HUES48 (cell line): ENCODE results near the gene SLC6A6.
A peak's percentile ranks its signal among the peaks of the same experiment; 100 is the strongest.

Source experiments
- H3K27ac ChIP-seq: one replicate; pipeline ENCODE4 v1.7.0; 2013; ENCODE audit warnings: low read depth, low read length, inconsistent platforms
- H3K27me3 ChIP-seq: 2 replicates; pipeline ENCODE4 v1.6.1; 2013; ENCODE audit warnings: mild to moderate bottlenecking, low read length; ENCODE audit not compliant: control insufficient read depth, insufficient read depth
- H3K36me3 ChIP-seq: 2 replicates; pipeline ENCODE4 v1.6.1; 2013; ENCODE audit warnings: low read length; ENCODE audit not compliant: control insufficient read depth, insufficient read depth
- H3K4me1 ChIP-seq: 2 replicates; pipeline ENCODE4 v1.6.1; 2013; ENCODE audit warnings: mild to moderate bottlenecking, low read length; ENCODE audit not compliant: control insufficient read depth, insufficient read depth
- H3K4me3 ChIP-seq: 2 replicates; pipeline ENCODE4 v1.5.1; 2013; ENCODE audit warnings: mild to moderate bottlenecking, low read depth, low read length
- H3K9ac ChIP-seq: 2 replicates; pipeline ENCODE4 v1.6.1; 2013; ENCODE audit warnings: mild to moderate bottlenecking, low read depth, low read length, moderate library complexity
- H3K9me3 ChIP-seq: 2 replicates; pipeline ENCODE4 v1.6.1; 2013; ENCODE audit warnings: low read length; ENCODE audit not compliant: control insufficient read depth, insufficient read depth

The SLC6A6 gene

DNA sequence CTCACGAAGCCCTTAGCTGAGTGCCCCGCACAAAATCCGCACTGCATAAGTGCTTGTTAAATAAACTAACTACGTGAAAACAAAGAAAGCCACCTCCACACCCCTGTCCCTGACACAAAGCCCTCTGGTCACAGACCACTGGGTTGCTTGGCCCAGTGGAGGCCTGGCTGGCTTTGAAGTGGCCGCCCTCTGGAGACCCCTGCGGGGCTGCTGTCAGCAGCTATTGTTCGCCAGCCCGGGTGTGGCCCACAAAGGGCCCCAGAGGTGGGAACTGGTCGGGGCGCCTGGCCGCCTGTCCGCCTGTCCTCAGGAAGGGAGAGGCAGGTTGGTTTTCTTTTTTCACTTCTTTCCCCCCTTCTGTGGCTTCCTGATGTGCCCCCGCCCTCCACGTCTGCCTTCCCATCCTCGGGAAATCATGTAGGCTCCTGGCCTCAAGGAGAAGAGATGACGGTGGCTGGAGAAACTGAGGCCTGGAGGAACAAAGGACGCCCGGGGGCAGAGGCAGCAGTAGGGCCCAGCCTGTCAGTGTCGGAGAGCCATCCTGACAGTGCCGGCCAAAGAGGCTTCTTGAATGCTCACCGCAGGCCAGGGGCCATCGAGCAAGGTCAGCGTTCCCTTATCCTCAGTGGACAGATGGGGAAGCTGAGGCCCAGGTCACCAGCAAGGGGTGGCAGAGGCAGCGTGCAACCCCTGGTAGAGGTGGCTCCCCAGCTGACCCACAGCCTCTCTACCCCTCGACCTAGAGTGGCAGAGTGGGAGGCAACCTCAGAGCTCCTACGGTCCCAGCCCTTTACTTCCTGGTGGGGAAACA, 61.1 kb downstream of the SLC6A6 start:
- H3K27ac ChIP-seq, result peak overlapping the region; percentile 87
- no peak overlapping the region for H3K4me3 ChIP-seq
- H3K9me3 ChIP-seq, result no peaks in the 10 kb centered on the region
- H3K27me3 ChIP-seq, result no peaks in the 10 kb centered on the region
- H3K36me3 ChIP-seq, result peaks cover 71% of the 10 kb centered on the region
- H3K4me1 ChIP-seq, result peaks cover 4% of the 10 kb centered on the region; the same call in 1 of the 2 replicates
- H3K9ac ChIP-seq, result no peak overlapping the region

GRCh38 chr3:14464141-14464465, 61.7 kb downstream of the SLC6A6 start:
- Histone ChIP-seq H3K27me3 (no peaks in the 10 kb centered on the region), H3K4me1 (peaks cover 4% of the 10 kb centered on the region; the same call in 1 of the 2 replicates), H3K27ac (no peak overlapping the region), H3K9me3 (no peaks in the 10 kb centered on the region), H3K36me3 (peaks cover 71% of the 10 kb centered on the region), H3K9ac (no peak overlapping the region), H3K4me3 (no peak overlapping the region)

GRCh38 chr3:14464521-14464920, 62.1 kb downstream of the SLC6A6 start:
- peaks cover 71% of the 10 kb centered on the region for H3K36me3 ChIP-seq
- H3K9ac ChIP-seq, result no peak overlapping the region
- H3K27ac ChIP-seq, result no peak overlapping the region

DNA sequence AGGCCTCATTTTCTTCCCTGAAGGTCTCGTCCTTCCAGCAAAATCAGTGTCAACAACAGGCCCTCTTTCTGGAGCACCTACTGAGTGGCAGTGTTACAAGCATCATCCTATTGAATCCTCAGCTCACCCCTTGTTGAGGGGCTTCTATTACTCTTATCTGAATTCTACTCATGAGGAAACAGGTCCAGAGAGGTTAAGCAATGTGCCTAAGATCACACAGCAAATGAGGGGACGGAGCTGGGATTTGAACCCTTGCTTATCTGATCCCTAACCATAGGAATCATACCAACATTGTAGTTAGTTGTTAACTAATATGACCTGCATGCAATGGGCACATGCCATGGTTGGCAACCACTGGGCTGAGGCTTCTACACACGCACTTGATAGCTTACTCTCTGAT, 63.0 kb downstream of the SLC6A6 start:
- peaks cover 71% of the 10 kb centered on the region for H3K36me3 ChIP-seq

More at GRCh38 chr3:14464521-14464920, 62.1 kb downstream of the SLC6A6 start:
- Histone ChIP-seq H3K4me1 (peaks cover 4% of the 10 kb centered on the region; the same call in 1 of the 2 replicates), H3K4me3 (no peak overlapping the region), H3K9me3 (no peaks in the 10 kb centered on the region), H3K27me3 (no peaks in the 10 kb centered on the region)

GRCh38 chr3:14466179-14466903, 63.9 kb downstream of the SLC6A6 start:
- peaks cover 4% of the 10 kb centered on the region; the same call in 1 of the 2 replicates for H3K4me1 ChIP-seq
- H3K27me3 ChIP-seq, result no peaks in the 10 kb centered on the region
- no peak overlapping the region for H3K4me3 ChIP-seq
- H3K36me3 ChIP-seq, result peaks cover 71% of the 10 kb centered on the region
- no peak overlapping the region for H3K27ac ChIP-seq
- no peaks in the 10 kb centered on the region for H3K9me3 ChIP-seq
- no peak overlapping the region for H3K9ac ChIP-seq

More for the DNA sequence above, 63.0 kb downstream of the SLC6A6 start:
- no peaks in the 10 kb centered on the region for H3K27me3 ChIP-seq
- peaks cover 4% of the 10 kb centered on the region; the same call in 1 of the 2 replicates for H3K4me1 ChIP-seq
- no peak overlapping the region for H3K27ac ChIP-seq
- H3K4me3 ChIP-seq, result no peak overlapping the region
- H3K9me3 ChIP-seq, result no peaks in the 10 kb centered on the region
- no peak overlapping the region for H3K9ac ChIP-seq

GRCh38 chr3:14467814-14468620, 65.6 kb downstream of the SLC6A6 start:
- Histone ChIP-seq H3K4me1 (no peaks in the 10 kb centered on the region; the same call in 1 of the 2 replicates), H3K9me3 (no peaks in the 10 kb centered on the region), H3K9ac (no peak overlapping the region), H3K4me3 (no peak overlapping the region), H3K27me3 (no peaks in the 10 kb centered on the region), H3K27ac (no peak overlapping the region), H3K36me3 (peaks cover 76% of the 10 kb centered on the region)

- H3K9me3 ChIP-seq, result no peaks in the 10 kb centered on the region
- peaks cover 82% of the 10 kb centered on the region for H3K36me3 ChIP-seq
Observed at GRCh38 chr3:14468621-14468981, 66.2 kb downstream of the SLC6A6 start.

GRCh38 chr3:14470461-14470860, 68.1 kb downstream of the SLC6A6 start:
- H3K4me1 ChIP-seq, result no peaks in the 10 kb centered on the region
- no peak overlapping the region for H3K9ac ChIP-seq
- H3K27me3 ChIP-seq, result no peaks in the 10 kb centered on the region
- H3K36me3 ChIP-seq, result peaks cover 83% of the 10 kb centered on the region
- H3K27ac ChIP-seq, result no peak overlapping the region
- H3K4me3 ChIP-seq, result no peak overlapping the region
- no peaks in the 10 kb centered on the region for H3K9me3 ChIP-seq

More at GRCh38 chr3:14468621-14468981, 66.2 kb downstream of the SLC6A6 start:
- no peak overlapping the region for H3K27ac ChIP-seq
- H3K27me3 ChIP-seq, result no peaks in the 10 kb centered on the region
- H3K4me1 ChIP-seq, result no peaks in the 10 kb centered on the region; the same call in 1 of the 2 replicates
- H3K9ac ChIP-seq, result no peak overlapping the region
- H3K4me3 ChIP-seq, result no peak overlapping the region

DNA sequence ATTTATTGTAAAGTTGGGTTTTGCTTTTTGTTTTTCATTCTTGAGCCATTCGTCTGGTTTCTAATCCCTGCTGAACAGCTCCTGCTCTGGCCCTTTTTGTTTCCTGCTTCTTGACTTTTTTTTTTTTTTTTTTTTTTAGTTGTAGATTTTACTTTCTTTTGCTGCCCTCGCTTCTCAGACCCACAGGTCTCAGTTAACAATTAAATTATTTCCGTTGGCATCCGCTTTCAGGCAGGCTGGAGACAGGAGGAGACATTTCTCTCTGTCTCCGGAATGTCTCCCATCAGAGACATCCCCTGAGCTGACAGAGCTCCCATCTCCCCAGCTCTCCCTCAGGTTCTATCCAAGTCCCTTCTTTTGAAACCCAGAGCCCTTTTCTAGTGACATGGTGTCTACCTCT, 68.6 kb downstream of the SLC6A6 start:
- Histone ChIP-seq H3K27ac (no peak overlapping the region), H3K9ac (no peak overlapping the region), H3K27me3 (no peaks in the 10 kb centered on the region), H3K4me3 (no peak overlapping the region), H3K9me3 (no peaks in the 10 kb centered on the region), H3K4me1 (no peaks in the 10 kb centered on the region), H3K36me3 (peaks cover 86% of the 10 kb centered on the region)

DNA sequence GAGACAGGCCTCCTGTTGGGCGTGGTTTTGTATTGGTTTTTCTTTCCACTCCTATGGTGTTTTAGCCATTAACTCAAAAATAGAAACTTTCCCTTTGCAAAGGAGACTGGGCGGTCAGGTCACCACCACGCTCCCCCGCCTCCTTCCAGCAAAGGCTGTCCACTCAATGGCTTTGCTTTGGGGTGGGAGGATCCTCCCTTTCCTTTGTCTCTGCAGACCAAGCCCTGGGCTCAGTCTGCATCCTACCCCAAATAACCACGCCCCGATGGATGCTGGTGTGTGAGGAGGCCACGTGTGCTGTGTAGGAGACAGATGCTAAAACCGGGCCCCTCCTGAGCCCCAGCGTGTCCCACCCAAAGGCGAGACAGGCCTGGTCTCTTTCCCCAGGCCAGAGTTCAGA, 69.3 kb downstream of the SLC6A6 start:
- Histone ChIP-seq H3K27me3 (no peaks in the 10 kb centered on the region), H3K9me3 (no peaks in the 10 kb centered on the region), H3K4me3 (no peak overlapping the region), H3K4me1 (no peaks in the 10 kb centered on the region), H3K9ac (no peak overlapping the region), H3K27ac (no peak overlapping the region), H3K36me3 (peaks cover 87% of the 10 kb centered on the region)
